ENCODE measurements around the gene CEP350. TPM values are rescaled to one million over a fixed set of nuclear protein-coding genes. Genes with fewer than 3 reads are reported as not detected.

Gene CEP350
- total and polyA plus RNA-seq, 7 donors: 3.2 to 67.6 (median 45.2) TPM

- TF ChIP-seq EP300 (IDR thresholded peaks at IDR 0.05) (no peak), POLR2A (IDR thresholded peaks at IDR 0.05) (no peak), POLR2AphosphoS5 (IDR thresholded peaks at IDR 0.05) (no peak)
- TF ChIP-seq, protein P1, sequence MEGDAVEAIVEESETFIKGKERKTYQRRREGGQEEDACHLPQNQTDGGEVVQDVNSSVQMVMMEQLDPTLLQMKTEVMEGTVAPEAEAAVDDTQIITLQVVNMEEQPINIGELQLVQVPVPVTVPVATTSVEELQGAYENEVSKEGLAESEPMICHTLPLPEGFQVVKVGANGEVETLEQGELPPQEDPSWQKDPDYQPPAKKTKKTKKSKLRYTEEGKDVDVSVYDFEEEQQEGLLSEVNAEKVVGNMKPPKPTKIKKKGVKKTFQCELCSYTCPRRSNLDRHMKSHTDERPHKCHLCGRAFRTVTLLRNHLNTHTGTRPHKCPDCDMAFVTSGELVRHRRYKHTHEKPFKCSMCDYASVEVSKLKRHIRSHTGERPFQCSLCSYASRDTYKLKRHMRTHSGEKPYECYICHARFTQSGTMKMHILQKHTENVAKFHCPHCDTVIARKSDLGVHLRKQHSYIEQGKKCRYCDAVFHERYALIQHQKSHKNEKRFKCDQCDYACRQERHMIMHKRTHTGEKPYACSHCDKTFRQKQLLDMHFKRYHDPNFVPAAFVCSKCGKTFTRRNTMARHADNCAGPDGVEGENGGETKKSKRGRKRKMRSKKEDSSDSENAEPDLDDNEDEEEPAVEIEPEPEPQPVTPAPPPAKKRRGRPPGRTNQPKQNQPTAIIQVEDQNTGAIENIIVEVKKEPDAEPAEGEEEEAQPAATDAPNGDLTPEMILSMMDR (IDR thresholded peaks at IDR 0.05): no peak
- 84 to 88% methylated on average over 4 of the region's 4 CpGs for WGBS, 2 donors
- Histone ChIP-seq H3K27ac (no peak overlapping the region), H3K27me3 (no peaks in the 10 kb centered on the region), H3K4me1 (peaks cover 0 to 21% (median 17%) of the 10 kb centered on the region in 4 donors), H3K36me3 (no peaks in the 10 kb centered on the region), H3K9me3 (no peaks in the 10 kb centered on the region), H3K4me3 (peak overlapping the region in 2 of 4 donors; percentile 71 to 92)
- intact Hi-C loops (cut with DNase I): loop anchor here (10.0 kb wide), 3 partner anchors 51 to 479 kb away; partner anchors contain the start of genes CEP350 and XPR1
- DNase-seq: no peak
Observed at GRCh38 chr1:180156201-180156600, 201.6 kb downstream of the CEP350 start.

GRCh38 chr1:180156631-180157091, 202.1 kb downstream of the CEP350 start:
- 39 to 64% methylated on average over 2 of the region's 2 CpGs for WGBS, 2 donors
- H3K4me1 ChIP-seq: peaks cover 0 to 21% (median 17%) of the 10 kb centered on the region in 4 donors
- intact Hi-C loops (cut with DNase I): loop anchor here (10.0 kb wide), 3 partner anchors 52 to 478 kb away; partner anchors contain the start of genes CEP350 and XPR1
- H3K27ac ChIP-seq: no peak overlapping the region
- no peak for DNase-seq
- H3K36me3 ChIP-seq: no peaks in the 10 kb centered on the region
- H3K27me3 ChIP-seq: no peaks in the 10 kb centered on the region
- H3K4me3 ChIP-seq: peak overlapping the region in 2 of 4 donors; percentile 71 to 92
- TF ChIP-seq, protein P1 (IDR thresholded peaks at IDR 0.05): no peak
- no peak for TF ChIP-seq POLR2A (IDR thresholded peaks at IDR 0.05)
- no peak for TF ChIP-seq EP300 (IDR thresholded peaks at IDR 0.05)
- TF ChIP-seq POLR2AphosphoS5 (IDR thresholded peaks at IDR 0.05): peak in 1 of 4 donors; percentile 22
- H3K9me3 ChIP-seq: no peaks in the 10 kb centered on the region

- 37 to 78% methylated on average over 4 of the region's 4 CpGs for WGBS, 2 donors
- intact Hi-C loops (cut with DNase I): loop anchor here (10.0 kb wide), 3 partner anchors 52 to 478 kb away; partner anchors contain the start of genes CEP350 and XPR1
- peaks cover 0 to 21% (median 17%) of the 10 kb centered on the region in 4 donors for H3K4me1 ChIP-seq
Observed at GRCh38 chr1:180157108-180157507, 202.5 kb downstream of the CEP350 start.

DNA sequence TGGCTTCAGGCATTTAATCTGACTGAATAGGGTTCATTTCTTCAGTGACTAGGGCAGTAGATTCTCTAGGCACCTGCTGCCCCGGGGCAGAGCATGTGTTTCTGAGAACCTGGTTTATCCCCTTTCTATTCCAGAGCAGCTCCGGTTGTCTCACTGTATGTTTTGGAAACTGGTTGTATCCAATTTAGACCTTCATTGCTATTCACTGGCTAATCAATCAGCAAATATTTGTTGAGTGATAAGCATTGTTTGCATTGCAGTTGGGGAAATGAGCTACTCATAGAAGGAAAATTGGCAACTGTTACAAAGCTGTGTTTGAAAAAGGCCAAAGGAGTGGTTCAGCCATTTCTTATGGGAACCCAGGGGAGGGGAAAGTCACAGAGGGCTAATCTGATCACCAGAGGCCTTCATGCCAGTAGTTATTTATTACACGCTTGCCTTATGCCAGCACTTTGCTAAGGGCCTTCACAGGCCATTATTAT, 203.0 kb downstream of the CEP350 start:
- no peak for DNase-seq
- intact Hi-C loops (cut with DNase I): loop anchor here (10.0 kb wide), 3 partner anchors 53 to 477 kb away; partner anchors contain the start of genes CEP350 and XPR1

More at GRCh38 chr1:180157108-180157507, 202.5 kb downstream of the CEP350 start:
- no peak overlapping the region for H3K4me3 ChIP-seq
- no peaks in the 10 kb centered on the region for H3K9me3 ChIP-seq
- no peaks in the 10 kb centered on the region for H3K36me3 ChIP-seq
- no peak overlapping the region for H3K27ac ChIP-seq
- TF ChIP-seq POLR2AphosphoS5 (IDR thresholded peaks at IDR 0.05): no peak
- TF ChIP-seq EP300 (IDR thresholded peaks at IDR 0.05): no peak
- TF ChIP-seq, protein P1 (IDR thresholded peaks at IDR 0.05): no peak
- no peak for TF ChIP-seq POLR2A (IDR thresholded peaks at IDR 0.05)
- no peaks in the 10 kb centered on the region for H3K27me3 ChIP-seq
- DNase-seq: no peak

More for the DNA sequence above, 203.0 kb downstream of the CEP350 start:
- Histone ChIP-seq H3K9me3 (no peaks in the 10 kb centered on the region), H3K36me3 (no peaks in the 10 kb centered on the region), H3K27ac (no peak overlapping the region), H3K4me1 (peaks cover 0 to 21% (median 17%) of the 10 kb centered on the region in 4 donors), H3K4me3 (no peak overlapping the region), H3K27me3 (no peaks in the 10 kb centered on the region)
- 20 to 72% methylated on average over 3 of the region's 3 CpGs for WGBS, 2 donors
- TF ChIP-seq EP300 (IDR thresholded peaks at IDR 0.05) (no peak), POLR2A (IDR thresholded peaks at IDR 0.05) (no peak), POLR2AphosphoS5 (IDR thresholded peaks at IDR 0.05) (no peak)
- TF ChIP-seq, protein P1 (IDR thresholded peaks at IDR 0.05): no peak
